Left ventricle myocardium inferior (tissue), 1 donor: Measurements from ENCODE around the gene CUX1. TPM values are rescaled to one million over a fixed set of nuclear protein-coding genes. Genes with fewer than 3 reads are reported as not detected.
"Not testable (repeated sequence)": the region's sequence is repeated elsewhere in the genome, so short reads cannot be mapped to it uniquely, and the experiment has no call there.

ENCODE experiments used
- DNase-seq: peaks from one replicate; pipeline ENCODE4 v3.0.0-alpha.2; 2020
- H3K27ac ChIP-seq: fragments of 200-600 bp; replicated peaks from 2 replicates; pipeline ENCODE4 v1.8.0; 2021
- H3K27me3 ChIP-seq: fragments of 200-600 bp; 2 replicates; pipeline ENCODE4 v1.8.0; 2021; ENCODE audit warnings: low read depth
- H3K36me3 ChIP-seq: fragments of 200-600 bp; 2 replicates; pipeline ENCODE4 v1.8.0; 2021
- H3K4me1 ChIP-seq: fragments of 200-600 bp; 2 replicates; pipeline ENCODE4 v1.8.0; 2021
- H3K4me3 ChIP-seq: fragments of 200-600 bp; 2 replicates; pipeline ENCODE4 v1.8.0; 2021; ENCODE audit warnings: mild to moderate bottlenecking, moderate library complexity
- H3K9me3 ChIP-seq: fragments of 200-600 bp; replicated peaks from 2 replicates; pipeline ENCODE4 v1.8.0; 2021
- intact Hi-C: fragments of 100-400 bp; cut with micrococcal nuclease; formaldehyde crosslinking; loops from one replicate; pipeline ENCODE4 v1.11.0; 2022
- total RNA-seq: library from RNA; stranded (reverse); fragmentation: NEBNext Ultra II Directional; extraction: Animal tissue kit (Norgen Biotek cat#: 25700); gene quantifications from one replicate; pipeline ENCODE4 v1.2.1, GENCODE V29; 2021
- TF ChIP-seq, protein P1 (sequence below): fragments of 200-600 bp; IDR thresholded peaks from 2 replicates; pipeline ENCODE4 v1.8.0; 2021; ENCODE audit warnings: antibody characterized with exemption, mild to moderate bottlenecking, borderline replicate concordance
- donor health status: DM: no; HTN: yes; CAD: no; lungs with severe emphysema.

CUX1 gene
- total RNA-seq, 1 donor from 2014 or later: 125 TPM

DNA sequence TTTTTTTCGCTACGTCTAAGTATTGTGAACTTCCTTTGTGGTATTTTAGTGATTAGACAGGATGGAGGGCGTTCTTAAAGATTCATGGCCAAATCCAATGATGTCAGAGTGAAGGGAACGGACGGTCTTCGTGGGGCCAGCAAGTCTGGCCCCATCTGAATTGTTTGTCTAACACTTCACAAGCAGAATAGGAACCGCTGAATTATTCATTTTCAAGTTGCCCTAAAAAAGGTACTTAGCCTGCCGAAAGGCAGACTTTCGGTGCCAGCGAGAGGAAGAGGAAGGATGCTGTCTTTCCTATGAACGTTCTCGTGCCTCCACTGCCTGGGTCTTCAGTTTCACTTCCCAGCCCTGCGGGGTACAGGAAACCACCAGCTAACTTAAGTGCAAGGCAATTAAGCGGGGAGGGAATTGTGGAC is 323.5 kb downstream of the CUX1 start:
- Histone ChIP-seq H3K27me3 (no peaks in the 10 kb centered on the region), H3K27ac (no peak overlapping the region), H3K4me3 (no peak overlapping the region), H3K9me3 (no peaks in the 10 kb centered on the region), H3K4me1 (peaks cover 15% of the 10 kb centered on the region), H3K36me3 (no peaks in the 10 kb centered on the region)
- TF ChIP-seq, protein P1, sequence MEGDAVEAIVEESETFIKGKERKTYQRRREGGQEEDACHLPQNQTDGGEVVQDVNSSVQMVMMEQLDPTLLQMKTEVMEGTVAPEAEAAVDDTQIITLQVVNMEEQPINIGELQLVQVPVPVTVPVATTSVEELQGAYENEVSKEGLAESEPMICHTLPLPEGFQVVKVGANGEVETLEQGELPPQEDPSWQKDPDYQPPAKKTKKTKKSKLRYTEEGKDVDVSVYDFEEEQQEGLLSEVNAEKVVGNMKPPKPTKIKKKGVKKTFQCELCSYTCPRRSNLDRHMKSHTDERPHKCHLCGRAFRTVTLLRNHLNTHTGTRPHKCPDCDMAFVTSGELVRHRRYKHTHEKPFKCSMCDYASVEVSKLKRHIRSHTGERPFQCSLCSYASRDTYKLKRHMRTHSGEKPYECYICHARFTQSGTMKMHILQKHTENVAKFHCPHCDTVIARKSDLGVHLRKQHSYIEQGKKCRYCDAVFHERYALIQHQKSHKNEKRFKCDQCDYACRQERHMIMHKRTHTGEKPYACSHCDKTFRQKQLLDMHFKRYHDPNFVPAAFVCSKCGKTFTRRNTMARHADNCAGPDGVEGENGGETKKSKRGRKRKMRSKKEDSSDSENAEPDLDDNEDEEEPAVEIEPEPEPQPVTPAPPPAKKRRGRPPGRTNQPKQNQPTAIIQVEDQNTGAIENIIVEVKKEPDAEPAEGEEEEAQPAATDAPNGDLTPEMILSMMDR: no peak
- intact Hi-C loops: no loop called here
- DNase-seq: no peak

DNA sequence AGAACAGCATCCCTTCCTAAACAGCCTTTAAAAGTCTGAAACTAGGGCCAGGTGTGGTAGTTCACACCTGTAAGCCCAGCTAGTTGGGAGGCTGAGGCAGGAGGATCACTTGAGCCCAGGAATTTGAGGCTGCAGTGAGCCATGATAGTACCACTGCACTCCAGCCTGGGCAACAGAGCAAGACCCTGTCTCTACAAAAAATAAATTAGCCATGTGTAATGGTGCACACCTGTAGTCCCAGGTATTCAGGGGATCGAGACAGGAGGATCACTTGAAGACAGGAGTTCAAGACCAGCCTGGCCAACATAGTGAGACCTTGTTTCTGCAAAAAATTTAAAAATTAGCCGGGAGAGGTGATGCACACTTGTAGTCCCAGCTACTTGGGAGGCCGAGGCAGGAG is 325.0 kb downstream of the CUX1 start:
- H3K4me3 ChIP-seq, H3K27me3 ChIP-seq, H3K36me3 ChIP-seq, intact Hi-C loops, H3K9me3 ChIP-seq, DNase-seq, H3K27ac ChIP-seq: not testable (repeated sequence)
- H3K4me1 ChIP-seq: peaks cover 29% of the 10 kb centered on the region

DNA sequence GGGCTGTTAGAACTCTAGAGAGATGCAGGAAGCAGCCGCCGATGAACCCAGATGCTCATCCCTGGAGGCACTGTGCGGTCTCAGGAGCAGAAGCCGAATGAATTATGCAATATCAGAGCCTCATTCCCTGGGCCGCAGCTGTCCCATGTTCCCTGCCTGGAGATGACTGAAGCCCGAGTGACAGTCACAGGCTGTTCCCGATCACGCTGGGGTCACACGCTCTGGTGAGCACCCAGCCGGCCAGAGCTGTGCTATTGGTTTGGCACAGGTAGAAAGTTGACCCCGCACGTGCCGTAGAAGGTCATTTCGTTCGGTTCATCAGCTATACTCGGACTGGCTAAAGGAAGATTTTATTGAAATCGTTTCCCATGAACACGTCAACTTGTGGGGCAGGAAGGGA is 328.7 kb downstream of the CUX1 start:
- no peaks in the 10 kb centered on the region for H3K36me3 ChIP-seq
- DNase-seq: peak; percentile 75
- H3K4me3 ChIP-seq: no peak overlapping the region
- peak overlapping the region; percentile 84 for H3K27ac ChIP-seq
- TF ChIP-seq, protein P1: no peak
- H3K9me3 ChIP-seq: no peaks in the 10 kb centered on the region
- H3K27me3 ChIP-seq: no peaks in the 10 kb centered on the region
- intact Hi-C loops: no loop called here
- peaks cover 18% of the 10 kb centered on the region for H3K4me1 ChIP-seq

DNA sequence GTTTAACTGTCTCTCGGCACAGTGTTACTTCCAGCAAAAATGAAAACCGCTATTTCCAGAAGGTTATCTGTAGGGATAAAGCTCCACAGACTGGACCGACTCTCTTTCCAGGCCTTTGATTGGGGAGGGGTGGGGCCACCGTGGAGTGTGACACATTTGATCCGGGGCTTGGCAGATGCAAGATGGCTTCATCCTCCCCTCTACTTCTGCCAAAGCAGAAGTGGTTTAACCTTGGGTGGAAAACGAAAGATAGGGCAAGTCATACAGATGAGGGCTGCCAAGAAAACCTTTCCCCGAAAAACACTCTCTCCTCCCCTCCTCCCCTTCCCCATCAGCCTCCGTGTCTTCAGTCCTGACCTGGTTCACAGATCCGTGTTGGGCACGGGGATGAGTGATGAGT is 329.6 kb downstream of the CUX1 start:
- TF ChIP-seq, protein P1: no peak
- Histone ChIP-seq H3K36me3 (no peaks in the 10 kb centered on the region), H3K27ac (peak overlapping the region; percentile 84), H3K4me1 (peaks cover 22% of the 10 kb centered on the region), H3K9me3 (no peaks in the 10 kb centered on the region), H3K4me3 (no peak overlapping the region), H3K27me3 (no peaks in the 10 kb centered on the region)
- peak; percentile 69 for DNase-seq
- intact Hi-C loops: no loop called here

DNA sequence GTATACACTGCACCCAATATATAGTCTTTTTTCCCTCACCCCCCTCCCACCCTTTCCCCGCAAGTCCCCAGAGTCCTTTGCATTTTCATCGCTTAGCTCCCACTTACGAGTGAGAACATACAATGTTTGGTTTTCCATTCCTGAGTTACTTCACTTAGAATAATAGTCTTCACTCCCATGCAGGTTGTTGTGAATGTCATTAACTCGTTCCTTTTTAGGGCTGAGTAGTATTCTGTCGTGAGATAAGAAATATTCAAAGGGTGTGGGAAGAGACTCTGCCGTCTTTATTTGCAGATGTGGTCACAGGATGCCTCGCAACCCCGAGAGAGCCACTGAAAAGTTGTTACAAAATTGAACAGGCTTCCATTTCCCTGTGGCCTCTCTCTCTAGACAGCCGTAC is 331.4 kb downstream of the CUX1 start:
- DNase-seq: no peak
- H3K4me1 ChIP-seq: peaks cover 40% of the 10 kb centered on the region
- H3K36me3 ChIP-seq: no peaks in the 10 kb centered on the region
- no peaks in the 10 kb centered on the region for H3K9me3 ChIP-seq
- no peak overlapping the region for H3K4me3 ChIP-seq
- intact Hi-C loops: no loop called here
- no peak overlapping the region for H3K27ac ChIP-seq
- TF ChIP-seq, protein P1: no peak
- H3K27me3 ChIP-seq: no peaks in the 10 kb centered on the region

DNA sequence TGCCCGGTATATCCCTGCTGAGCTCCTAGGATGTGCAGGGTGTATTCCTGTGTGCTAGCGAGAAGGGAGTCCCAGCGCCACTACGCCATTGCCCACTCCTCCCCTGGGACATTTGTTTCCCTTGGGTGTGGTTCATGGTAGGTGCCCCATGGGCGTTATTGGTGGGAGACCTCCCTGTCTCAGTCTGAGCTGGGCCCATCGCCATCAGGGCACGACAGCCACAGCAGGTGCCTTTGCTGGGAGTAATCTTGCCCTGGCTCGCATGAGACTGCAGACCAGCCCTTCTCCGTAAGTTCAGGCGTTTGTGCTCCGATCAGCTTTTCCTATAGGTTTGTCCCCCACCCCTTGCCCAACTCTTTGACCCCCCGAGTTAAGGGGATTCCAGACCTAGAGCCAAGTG is 332.0 kb downstream of the CUX1 start:
- DNase-seq: no peak
- intact Hi-C loops: no loop called here
- H3K27ac ChIP-seq: no peak overlapping the region

More for the DNA sequence above, 332.0 kb downstream of the CUX1 start:
- TF ChIP-seq, protein P1: no peak
- H3K36me3 ChIP-seq: no peaks in the 10 kb centered on the region
- no peak overlapping the region for H3K4me3 ChIP-seq
- no peaks in the 10 kb centered on the region for H3K9me3 ChIP-seq
- no peaks in the 10 kb centered on the region for H3K27me3 ChIP-seq
- H3K4me1 ChIP-seq: peaks cover 42% of the 10 kb centered on the region
